Activated T-cell treated with anti-CD3 and anti-CD28 coated beads for 24 hours (primary cell): ENCODE data around the gene USH2A.
"Not testable (repeated sequence)": the region's sequence is repeated elsewhere in the genome, so short reads cannot be mapped to it uniquely, and the experiment has no call there.

Experiments
- DNase-seq: peaks from one replicate; pipeline ENCODE4 v3.0.0-alpha.2; 2020; ENCODE audit warnings: low read depth

Gene USH2A

DNA sequence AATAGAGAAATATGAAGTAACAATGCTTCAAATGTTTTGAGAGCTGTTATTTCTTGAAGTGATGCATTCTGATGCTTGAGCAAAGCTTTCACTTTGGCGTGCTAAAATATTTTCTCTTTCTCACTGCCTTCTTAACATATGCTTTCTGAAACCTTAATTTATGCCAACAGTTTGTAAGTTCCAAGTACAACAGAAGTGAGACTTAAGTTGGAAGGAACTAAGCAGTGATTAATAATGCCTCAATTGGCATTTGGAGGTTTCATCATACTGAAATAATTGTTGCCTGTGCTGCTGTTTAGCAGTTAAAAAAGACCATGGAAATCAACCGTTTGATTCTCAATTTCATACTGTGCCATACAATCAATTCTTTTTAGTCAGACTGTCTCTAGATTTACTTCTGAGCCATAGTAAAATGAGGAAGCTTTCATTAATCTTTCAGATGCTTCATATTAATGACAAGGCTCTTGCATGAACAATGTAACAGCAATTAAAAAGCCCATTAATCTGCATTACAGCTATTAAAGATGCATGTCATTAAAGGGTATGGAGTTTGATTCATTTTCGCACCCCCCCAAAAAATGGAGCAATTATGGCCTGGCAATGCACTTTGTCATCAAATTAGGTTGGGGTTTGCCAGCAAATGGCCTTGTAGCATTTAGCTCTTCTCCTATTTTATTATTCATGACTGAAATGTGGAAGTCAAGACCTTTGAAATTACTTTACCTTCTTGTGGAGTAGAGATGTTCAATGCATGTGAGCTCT lies 375.3 kb downstream of the USH2A start:
- no peak for DNase-seq

DNA sequence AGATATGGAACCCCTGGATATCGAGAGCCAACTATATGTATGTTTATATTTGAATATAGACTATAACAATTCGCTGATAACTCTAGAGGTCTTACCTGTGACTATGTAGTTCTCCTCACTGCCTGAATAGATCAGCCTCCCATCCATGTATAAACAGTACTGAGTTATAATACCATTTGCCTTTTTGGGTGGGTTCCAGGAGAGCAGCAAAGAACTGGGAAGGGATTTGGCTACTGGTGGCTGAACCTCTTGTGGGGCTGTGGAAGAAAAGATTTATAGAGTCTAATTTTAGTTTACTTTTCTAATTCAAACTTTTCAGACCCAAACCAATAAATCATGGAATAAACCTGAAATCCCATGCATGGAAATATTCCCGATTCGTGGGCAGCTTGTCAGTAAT lies 376.9 kb downstream of the USH2A start:
- no peak for DNase-seq

DNA sequence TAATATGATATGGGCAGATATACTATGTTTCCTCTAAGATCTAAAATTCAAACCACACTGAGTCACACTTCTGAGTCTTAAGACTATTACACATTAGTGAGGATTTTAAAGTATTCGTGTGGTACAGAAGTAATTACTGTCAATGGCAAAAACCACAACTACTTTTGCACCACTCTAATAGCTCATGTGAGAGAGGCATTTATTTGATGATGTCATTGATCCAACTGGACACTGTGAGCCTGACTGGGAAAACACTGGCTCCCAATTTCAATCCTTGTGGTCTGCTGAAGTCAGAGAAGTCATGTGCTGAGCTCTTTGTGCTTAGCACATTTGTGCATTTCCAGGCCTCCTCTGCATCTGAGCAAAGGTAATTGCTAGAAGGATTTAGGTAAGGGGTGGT lies 377.8 kb downstream of the USH2A start:
- DNase-seq, result no peak

DNA sequence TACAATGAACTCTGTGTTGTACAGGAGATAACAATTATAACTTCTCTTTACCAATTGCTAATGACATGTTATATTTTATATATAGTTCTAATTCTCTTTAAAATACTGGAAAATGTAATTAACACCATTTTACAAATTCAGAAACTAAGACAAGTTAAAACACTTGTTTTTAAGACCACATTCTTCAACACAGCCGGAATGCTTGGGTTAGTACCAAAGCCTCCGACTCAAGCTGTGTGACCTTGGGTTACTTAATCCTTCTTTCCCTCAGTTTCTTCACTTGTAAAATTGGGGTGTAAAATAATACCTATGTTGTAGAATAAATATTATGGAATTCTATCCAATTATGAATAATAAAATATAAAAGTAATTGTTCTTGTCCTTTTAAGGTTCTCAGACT lies 378.7 kb downstream of the USH2A start:
- no peak for DNase-seq

DNA sequence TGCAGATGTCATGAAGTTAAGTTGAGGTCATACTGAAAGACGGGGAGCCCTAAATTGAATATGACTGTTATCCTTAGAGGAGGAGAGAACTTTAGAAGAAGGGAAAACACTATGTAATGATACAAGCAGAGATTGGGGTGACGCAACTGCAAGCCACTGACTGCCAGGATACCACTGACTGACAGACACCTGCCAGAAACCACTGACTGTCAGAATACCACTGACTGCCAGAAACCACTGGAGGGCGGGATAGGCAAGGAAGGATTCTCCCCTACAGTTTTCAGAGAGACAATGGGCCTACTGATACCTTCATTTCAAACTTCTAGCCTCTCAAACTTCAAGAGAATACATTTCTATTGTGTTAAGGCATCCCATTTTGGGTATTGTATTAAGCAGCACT lies 388.7 kb downstream of the USH2A start:
- no peak for DNase-seq

DNA sequence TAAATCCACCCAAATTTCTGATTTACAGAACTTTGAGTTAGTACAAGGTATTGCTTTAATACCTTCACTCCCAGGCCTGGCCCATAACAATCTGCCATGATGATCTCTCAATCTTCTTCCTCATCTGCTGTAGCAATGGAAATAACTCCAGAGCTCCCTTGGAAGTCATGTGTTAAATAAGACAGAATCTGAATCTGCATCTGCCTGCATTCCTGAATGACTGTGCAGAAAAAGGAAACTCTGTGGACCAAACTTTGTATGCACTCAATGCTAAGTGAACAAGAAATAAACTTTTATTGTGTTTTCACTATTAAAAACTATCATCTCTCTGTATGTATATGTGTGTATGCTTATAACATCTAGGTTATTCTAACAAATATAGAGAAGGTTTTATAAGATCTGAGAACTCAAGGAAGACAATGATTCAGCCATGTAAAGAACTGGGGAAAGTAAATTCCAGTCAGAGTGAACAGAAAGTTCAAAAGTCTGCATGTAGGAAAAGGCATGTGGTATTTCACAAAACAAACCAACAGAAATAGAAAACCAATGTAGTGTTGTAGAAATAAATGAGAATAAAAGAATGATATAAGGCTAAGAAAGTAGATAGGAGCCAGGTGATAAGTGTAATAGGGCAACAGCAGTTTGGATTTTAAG lies 390.2 kb downstream of the USH2A start:
- DNase-seq, result no peak

DNA sequence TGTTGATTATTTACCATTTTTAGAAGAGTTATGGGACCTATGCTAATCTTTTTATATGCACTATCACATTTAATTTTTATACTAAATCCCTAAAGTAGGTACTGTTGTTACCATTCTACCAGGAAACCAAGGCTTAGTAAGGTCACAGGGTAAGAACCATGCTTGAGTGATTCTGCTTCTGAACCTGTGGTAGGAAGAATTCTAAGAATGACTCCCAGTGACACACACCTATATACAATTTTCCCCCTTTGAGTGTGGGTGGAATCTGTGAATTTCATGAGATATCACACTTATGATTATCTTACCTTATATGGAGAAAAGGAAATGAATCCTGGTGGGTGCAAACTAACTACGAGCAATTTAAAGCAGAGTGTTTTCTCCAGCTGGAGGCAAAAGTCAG lies 391.0 kb downstream of the USH2A start:
- DNase-seq, result no peak

DNA sequence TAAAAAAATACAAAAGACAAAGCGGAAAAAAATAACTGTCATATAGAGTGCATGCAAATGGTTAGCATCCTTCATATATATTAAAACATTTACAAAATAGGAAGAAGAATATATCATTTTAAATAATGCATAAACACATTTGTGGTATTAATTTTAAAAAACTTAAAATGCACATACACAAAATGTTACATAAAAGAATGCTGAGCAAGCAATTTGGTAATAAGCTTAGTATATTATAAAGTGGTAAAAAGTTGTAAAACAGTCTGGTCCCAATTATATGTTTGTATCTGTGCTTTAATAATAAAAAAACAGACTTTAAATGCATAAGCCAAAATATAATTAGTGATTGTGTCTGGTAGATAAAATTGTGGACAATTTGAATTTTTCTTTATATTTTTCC lies 394.6 kb downstream of the USH2A start:
- no peak for DNase-seq

DNA sequence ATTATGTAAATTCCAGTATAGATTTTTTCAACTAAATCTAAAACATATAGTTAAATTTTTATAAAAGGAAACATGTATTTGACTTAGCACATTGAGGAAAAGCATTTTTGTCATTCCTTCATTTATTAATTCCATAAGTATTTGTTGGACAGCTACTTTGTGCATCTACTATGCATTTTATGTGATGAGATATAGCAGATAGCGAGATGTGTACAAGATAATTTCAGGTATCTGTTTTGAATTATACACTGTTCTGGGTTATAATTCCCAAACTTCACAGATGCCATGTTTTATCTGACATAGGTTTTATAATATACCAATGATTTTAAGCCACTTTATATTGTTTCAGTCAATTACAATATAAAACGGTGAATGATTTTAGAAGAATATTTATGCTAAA lies 398.7 kb downstream of the USH2A start:
- no peak for DNase-seq

DNA sequence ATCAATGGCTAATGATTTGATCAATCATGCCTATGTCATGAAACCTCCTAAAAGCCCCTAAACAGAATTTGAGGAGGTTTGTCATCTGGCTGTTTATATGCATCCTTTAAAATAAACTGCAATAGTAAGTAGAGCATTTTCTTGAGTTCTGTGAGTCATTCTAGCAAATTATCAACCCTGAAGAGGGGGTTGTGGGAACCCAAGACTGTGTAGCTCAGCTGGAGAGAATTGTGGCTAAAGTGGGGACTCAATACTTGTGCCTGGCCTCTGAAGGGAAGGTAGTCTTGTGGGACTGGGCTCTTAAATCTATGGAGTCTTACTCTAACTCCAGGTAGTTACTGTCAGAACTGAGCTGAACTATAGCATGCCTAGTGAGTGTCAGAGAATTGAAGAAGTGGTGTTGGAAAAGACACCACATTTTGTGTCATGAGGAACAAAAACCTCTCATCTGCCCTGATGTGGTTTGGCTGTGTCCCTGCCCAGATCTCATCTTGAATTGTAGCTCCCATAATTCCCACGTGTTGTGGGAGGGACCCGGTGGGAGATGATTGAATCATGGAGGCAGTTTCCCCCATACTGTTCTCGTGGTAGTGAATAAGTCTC lies 402.4 kb downstream of the USH2A start:
- no peak for DNase-seq

DNA sequence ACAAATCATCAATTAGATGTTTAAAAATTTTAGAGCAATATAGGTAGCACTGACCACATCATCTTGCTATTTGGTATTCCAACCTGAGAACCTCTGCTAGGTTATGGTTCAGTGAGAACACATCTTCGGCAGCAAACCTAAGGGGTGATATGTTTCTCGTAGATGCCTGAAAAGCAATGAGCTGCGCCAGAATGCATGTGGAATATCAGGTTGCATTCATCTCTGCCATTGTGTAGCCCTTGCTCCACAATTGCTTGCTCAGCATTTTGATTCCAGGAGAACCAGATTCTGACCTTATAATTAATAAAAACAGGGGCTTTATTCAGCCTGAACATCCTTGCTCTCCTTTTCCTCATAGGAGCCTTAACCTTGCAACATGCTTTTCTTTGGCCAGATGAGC lies 408.1 kb downstream of the USH2A start:
- no peak for DNase-seq

DNA sequence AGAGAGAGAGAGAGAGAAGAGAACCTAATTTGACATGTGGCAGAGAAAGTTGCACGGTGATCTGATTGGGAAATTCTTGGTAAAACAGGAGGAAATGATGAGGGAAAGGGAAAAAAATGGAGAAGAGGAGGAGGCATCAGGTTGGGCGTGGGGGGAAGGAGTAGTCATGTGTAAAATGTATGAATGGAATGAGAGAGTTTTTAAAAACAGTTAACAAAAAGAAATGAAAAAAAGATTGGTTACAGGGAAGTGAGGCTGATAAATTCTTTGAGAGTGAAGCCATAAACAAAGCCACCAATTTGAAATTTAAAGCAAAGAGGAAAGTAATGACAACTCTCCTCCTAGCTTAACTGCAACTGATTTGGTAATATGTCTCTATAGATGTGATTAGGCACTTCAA lies 409.2 kb downstream of the USH2A start:
- no peak for DNase-seq

DNA sequence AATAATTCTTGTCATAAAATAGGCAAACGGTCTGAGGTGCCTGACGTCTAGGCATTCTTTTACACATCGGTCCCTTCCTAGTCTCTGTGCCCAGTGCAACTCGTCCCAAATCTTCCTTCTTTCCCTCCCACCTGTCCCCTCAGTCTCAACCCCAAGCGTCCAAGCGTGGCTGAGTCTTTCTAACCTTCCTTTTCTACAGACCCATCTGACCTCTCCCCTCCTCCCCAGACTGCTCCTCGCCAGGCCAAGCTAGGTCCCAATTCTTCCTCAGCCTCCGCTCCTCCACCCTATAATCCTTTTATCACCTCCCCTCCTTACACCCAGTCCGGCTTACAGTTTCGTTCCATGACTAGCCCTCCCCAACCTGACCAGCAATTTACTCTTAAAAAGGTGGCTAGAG lies 413.8 kb downstream of the USH2A start:
- DNase-seq, result not testable (repeated sequence)

DNA sequence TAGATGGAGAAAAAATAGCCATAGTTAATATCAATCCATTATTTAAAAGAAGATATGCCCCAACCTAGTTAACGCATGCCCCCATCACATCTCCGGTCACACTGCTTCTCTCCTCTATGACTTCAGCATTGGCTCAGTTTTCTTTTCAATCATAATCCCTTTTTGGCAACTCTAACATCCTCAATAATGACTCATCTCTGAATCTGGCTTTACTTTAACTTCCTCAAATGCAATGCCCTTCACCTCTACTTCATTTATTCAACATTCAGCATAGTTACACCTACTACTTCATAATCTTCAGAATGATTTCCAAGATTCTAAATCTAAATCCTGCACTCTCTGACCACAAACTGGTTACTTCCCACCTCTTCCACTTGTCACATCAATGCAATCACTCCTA lies 417.3 kb downstream of the USH2A start:
- no peak for DNase-seq

DNA sequence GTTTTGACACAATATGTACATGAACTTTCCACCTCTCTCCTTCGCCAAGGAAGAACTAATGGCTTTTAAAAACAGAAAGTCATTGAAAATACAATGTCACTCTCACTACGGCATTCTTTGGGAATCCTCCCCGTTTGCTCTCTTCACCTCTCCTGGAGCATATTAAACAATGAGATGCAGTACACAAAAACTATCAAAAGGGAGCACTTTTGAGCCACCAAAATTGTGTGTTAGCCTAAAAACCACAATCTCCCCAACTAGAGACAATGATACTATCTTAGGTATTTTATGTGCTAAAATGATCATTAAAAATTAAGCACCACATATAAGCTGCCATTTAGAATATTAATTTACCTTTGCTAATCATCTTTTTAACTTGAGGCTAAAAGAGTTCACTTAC lies 430.6 kb downstream of the USH2A start:
- no peak for DNase-seq

DNA sequence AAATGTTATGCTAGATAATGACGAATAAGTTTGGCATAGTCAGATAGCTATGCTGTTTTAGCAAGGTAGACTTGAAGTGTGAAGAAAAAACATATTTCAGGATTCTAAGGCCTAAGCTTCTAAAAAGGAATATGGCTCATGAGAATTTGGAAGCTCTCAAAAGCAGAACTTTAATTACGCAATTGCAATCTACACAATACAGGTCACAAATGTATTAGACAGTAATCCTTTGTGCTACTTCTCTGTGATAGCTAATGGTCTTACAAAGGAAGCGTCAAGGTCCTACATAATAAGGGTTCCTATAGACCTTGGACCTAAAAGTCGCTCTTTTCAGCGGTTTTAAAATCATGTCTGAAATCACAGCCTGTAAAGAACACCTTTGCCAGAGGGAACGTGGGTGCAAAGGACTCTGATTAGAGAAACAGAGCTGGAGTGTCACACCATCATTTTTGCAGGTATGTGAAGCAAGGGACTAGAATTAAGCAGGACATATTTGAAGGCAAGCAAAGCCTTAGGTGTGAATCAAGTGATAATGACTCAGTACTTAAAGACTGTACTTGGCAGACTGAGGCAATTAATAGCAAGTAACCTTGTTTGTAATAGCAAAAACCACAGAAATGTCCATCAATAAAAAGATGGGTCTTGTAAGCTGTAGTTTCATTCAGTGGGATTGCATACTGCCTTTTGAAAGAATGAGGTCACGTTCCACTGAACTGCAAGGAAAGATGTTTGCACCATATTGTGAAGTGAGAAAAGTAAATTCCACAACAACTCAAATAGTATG lies 436.0 kb downstream of the USH2A start:
- DNase-seq, result no peak

DNA sequence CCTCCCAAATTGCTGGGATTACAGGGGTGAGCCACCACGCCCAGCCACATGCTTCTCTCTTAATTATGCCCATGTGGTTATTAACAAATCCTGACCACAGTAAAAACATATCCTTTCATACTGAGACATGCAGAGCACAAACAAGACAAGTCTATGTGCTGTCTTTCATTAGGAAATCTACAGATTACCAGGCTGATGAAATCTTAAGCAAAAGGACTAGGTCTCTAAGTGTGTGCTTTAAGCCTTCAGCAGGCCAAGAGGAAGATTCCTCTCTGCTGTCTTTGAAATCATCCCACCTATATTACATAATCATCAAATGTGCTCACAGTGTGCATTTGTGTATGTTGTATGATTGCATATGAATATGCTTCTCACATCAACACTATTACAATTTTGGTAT lies 436.8 kb downstream of the USH2A start:
- DNase-seq, result no peak

DNA sequence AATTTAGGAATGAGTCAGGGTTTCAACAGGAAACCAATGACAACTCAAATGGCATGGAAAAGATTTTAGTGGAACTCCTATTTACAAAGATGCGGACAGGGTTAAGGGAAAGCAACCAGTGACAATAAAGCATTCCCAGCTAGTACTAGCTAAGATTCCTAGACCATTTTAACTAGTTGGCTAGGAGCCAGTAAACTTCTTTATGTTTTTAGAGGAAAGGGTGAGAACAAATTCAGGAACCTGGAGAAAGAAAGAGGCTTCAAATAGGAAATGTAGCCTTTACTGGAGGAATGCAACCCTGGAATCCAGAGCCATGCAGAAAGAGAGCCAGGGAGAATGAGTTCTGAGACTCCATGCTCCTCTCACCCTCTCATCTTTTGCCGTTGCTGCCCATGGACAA lies 439.6 kb downstream of the USH2A start:
- no peak for DNase-seq

DNA sequence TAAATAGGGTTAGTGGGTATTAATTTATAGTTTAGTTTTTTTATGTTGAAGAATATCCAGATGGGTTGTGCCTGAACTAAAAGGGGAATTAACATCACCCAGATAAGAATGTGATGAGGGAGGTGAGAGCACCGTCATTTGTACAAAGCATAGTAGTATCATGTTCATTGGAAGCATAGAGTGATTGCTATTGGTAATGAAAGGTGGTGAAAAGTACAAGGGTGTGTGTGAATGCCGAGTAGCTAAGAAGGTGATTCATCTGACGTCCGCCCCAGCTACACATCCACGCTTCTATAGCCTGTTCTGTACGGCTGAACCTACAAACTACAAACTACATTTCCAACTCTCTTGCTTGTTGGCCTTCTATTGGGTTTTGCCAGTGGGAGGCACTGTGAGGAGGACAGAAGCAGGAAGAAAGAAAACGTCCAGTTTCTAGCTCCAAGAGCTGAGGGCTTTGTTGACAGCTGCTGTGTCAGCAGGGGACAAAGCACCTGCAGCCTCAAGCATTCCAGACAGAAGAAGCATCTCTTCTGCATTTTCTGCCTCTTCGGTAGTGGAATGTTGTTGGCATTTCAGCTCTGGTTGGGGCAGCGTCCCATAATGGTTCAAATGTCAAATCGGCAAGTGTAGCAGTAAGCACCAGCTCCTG lies 451.3 kb downstream of the USH2A start:
- DNase-seq, result no peak

DNA sequence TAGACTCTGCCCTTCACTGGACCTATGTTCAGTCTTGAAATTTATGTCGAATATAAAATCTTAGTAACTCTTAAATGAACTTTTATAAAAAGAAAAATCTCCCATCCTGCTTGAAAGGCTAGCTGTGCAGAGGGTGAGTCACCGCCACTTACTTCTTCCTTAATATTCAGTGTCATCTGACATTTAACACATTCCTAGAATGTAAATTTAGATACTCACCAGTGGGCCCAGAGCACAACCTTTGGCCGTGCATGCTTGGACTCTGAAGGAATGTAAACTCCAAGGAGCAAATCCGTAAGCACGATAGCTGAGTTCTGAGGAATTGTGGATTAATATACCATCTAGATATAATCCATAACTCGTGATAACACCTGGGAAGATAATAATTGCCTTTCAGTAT lies 452.8 kb downstream of the USH2A start:
- DNase-seq, result no peak

DNA sequence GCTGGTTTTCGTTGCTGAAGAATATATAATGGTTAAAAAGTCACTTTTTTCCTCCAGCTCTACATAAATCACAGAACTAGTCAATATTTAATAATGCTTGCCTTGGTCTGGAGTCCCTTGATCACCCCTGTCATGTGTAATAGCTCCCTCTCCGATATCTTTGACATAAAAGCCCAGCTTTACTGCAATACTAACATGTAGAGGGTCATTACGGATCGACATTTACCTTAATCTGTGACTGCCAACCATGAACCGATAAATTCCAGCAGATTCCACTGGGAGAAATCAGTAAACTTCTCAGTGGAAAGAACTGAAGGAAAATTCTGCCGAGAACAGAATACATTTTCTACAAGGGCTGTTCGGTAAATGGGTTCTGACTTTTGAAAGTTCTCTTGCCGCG lies 459.6 kb downstream of the USH2A start:
- DNase-seq, result no peak

DNA sequence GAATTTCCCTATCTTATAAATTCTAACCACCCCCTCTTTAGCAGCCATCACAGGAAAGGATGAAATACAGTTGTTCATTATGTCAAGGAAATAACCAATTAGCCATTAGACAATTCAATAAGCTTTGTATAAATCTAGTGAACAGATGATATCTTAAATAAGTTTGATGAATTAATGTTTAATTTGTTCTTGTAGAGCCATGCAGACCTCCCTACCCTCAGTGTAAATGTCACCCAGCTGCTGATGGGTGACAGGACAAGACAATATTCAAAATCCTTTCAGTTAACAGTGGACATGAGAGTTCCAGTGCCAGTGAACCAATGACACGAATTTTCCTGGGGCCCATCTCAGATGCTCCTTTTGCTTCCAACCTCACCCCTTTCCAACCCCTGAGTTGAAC lies 460.2 kb downstream of the USH2A start:
- no peak for DNase-seq
